Measurements from ENCODE around the gene EGR2.
A peak's percentile ranks its signal among the peaks of the same experiment; 100 is the strongest.

The EGR2 gene

GRCh38 chr10:62806251-62806650, 9.9 kb downstream of the EGR2 start:
- H2AFZ ChIP-seq (ENCODE audit: low read depth, low read length): no peak overlapping the region
- H3K27ac ChIP-seq (ENCODE audit: low read length): no peak overlapping the region
- H3K9ac ChIP-seq (ENCODE audit: low read depth, low read length): peak overlapping the region; percentile 99
- H3K9me3 ChIP-seq (ENCODE audit: insufficient read depth, low read length, severe bottlenecking): no peaks in the 10 kb centered on the region
- no peak for ATAC-seq (ENCODE audit: insufficient read depth, low read depth)
- peaks cover 39% of the 10 kb centered on the region for H4K20me1 ChIP-seq (ENCODE audit: insufficient read depth, low read length)
- no peaks in the 10 kb centered on the region for H3K27me3 ChIP-seq (ENCODE audit: insufficient read depth, low read length, poor library complexity)
- H3K4me3 ChIP-seq (ENCODE audit: low read depth in 1 of 2, low read length in 2 of 2): peak overlapping the region; percentile 18 to 93; a peak in 3 of 4 replicates
- peaks cover 43% of the 10 kb centered on the region for H3K36me3 ChIP-seq (ENCODE audit: insufficient read depth, low read length)
- peaks cover 40% of the 10 kb centered on the region for H3K4me1 ChIP-seq (ENCODE audit: insufficient read depth, low read length)
- no peak for DNase-seq
- H3K79me2 ChIP-seq (ENCODE audit: insufficient read depth, low read length): peaks cover 45% of the 10 kb centered on the region
- peak overlapping the region; percentile 98 for H3K4me2 ChIP-seq (ENCODE audit: insufficient read depth, low read length)
- TF ChIP-seq EZH2 (IDR thresholded peaks at IDR 0.05; ENCODE audit: borderline replicate concordance, low read depth, low read length, severe bottlenecking) (no peak), CTCF (IDR thresholded peaks at IDR 0.05; ENCODE audit: borderline replicate concordance, extremely low read depth, low read length, poor library complexity, severe bottlenecking) (no peak)

- Histone ChIP-seq H3K79me2 (ENCODE audit: insufficient read depth, low read length) (peaks cover 45% of the 10 kb centered on the region), H3K36me3 (ENCODE audit: insufficient read depth, low read length) (peaks cover 43% of the 10 kb centered on the region), H3K27ac (ENCODE audit: low read length) (peak overlapping the region; percentile 92), H3K9ac (ENCODE audit: low read depth, low read length) (peak overlapping the region; percentile 99), H3K4me2 (ENCODE audit: insufficient read depth, low read length) (peak overlapping the region; percentile 98), H3K9me3 (ENCODE audit: insufficient read depth, low read length, severe bottlenecking) (no peaks in the 10 kb centered on the region), H2AFZ (ENCODE audit: low read depth, low read length) (peak overlapping the region; percentile 99), H3K27me3 (ENCODE audit: insufficient read depth, low read length, poor library complexity) (no peaks in the 10 kb centered on the region), H3K4me3 (ENCODE audit: low read depth in 1 of 2, low read length in 2 of 2) (peak overlapping the region; percentile 63 to 93), H3K4me1 (ENCODE audit: insufficient read depth, low read length) (peaks cover 40% of the 10 kb centered on the region), H4K20me1 (ENCODE audit: insufficient read depth, low read length) (peaks cover 37% of the 10 kb centered on the region)
- ATAC-seq (ENCODE audit: insufficient read depth, low read depth) (peak; percentile 33; the same call in 2 of the 3 replicates), DNase-seq (no peak)
- TF ChIP-seq EZH2 (IDR thresholded peaks at IDR 0.05; ENCODE audit: borderline replicate concordance, low read depth, low read length, severe bottlenecking) (no peak), CTCF (IDR thresholded peaks at IDR 0.05; ENCODE audit: borderline replicate concordance, extremely low read depth, low read length, poor library complexity, severe bottlenecking) (no peak)
Observed at GRCh38 chr10:62805231-62806099, 10.7 kb downstream of the EGR2 start.

- peaks cover 35% of the 10 kb centered on the region for H4K20me1 ChIP-seq (ENCODE audit: insufficient read depth, low read length)
- H3K36me3 ChIP-seq (ENCODE audit: insufficient read depth, low read length): peaks cover 38% of the 10 kb centered on the region
- peak within 1 kb of the TSS; percentile 92 for H3K27ac ChIP-seq (ENCODE audit: low read length)
- H3K79me2 ChIP-seq (ENCODE audit: insufficient read depth, low read length): peaks cover 45% of the 10 kb centered on the region
- H3K9me3 ChIP-seq (ENCODE audit: insufficient read depth, low read length, severe bottlenecking): no peaks in the 10 kb centered on the region
- H3K4me1 ChIP-seq (ENCODE audit: insufficient read depth, low read length): peaks cover 40% of the 10 kb centered on the region
- no peak for TF ChIP-seq CTCF (IDR thresholded peaks at IDR 0.05; ENCODE audit: borderline replicate concordance, extremely low read depth, low read length, poor library complexity, severe bottlenecking)
- TF ChIP-seq EZH2 (IDR thresholded peaks at IDR 0.05; ENCODE audit: borderline replicate concordance, low read depth, low read length, severe bottlenecking): no peak
- H3K4me2 ChIP-seq (ENCODE audit: insufficient read depth, low read length): peak within 1 kb of the TSS; percentile 98
- H3K27me3 ChIP-seq (ENCODE audit: insufficient read depth, low read length, poor library complexity): peaks cover under 1% of the 10 kb centered on the region
- ATAC-seq (ENCODE audit: insufficient read depth, low read depth) (peak; percentile 85), DNase-seq (peak; percentile 78)
- H3K4me3 ChIP-seq (ENCODE audit: low read depth in 1 of 2, low read length in 2 of 2): peak within 1 kb of the TSS; percentile 63 to 93
- H3K9ac ChIP-seq (ENCODE audit: low read depth, low read length): peak within 1 kb of the TSS; percentile 99
- peak within 1 kb of the TSS; percentile 99 for H2AFZ ChIP-seq (ENCODE audit: low read depth, low read length)
Observed at GRCh38 chr10:62804356-62805230, 11.6 kb downstream of the EGR2 start, which contains the start of gene ADO. Gene ADO (plus strand): TSS chr10:62804720. CDS start chr10:62805060, 340 bp downstream.
